HEK293T (cell line): ENCODE measurements around the gene CACNG8.

Experiments
- BHLHE40 ChIP-seq: fragments of 450-650 bp; IDR thresholded peaks from 2 replicates; pipeline ENCODE4 v1.6.1; 2016; ENCODE audit warnings: mild to moderate bottlenecking, moderate library complexity, borderline replicate concordance
- ELF4 ChIP-seq: fragments of 450-650 bp; IDR thresholded peaks from 2 replicates; pipeline ENCODE4 v1.6.1; 2017; ENCODE audit warnings: antibody characterized with exemption
- FOXA1 ChIP-seq: fragments of 450-650 bp; IDR thresholded peaks from 2 replicates; pipeline ENCODE4 v1.6.1; 2016; ENCODE audit warnings: mild to moderate bottlenecking
- FOXK2 ChIP-seq: fragments of 450-650 bp; IDR thresholded peaks from 2 replicates; pipeline ENCODE4 v1.6.1; 2016; ENCODE audit warnings: mild to moderate bottlenecking
- HDGF ChIP-seq: fragments of 450-650 bp; IDR thresholded peaks from 2 replicates; pipeline ENCODE4 v1.6.1; 2017; ENCODE audit warnings: antibody characterized with exemption, borderline replicate concordance
- LEF1 ChIP-seq: fragments of 450-650 bp; IDR thresholded peaks from 2 replicates; pipeline ENCODE4 v1.6.1; 2017; ENCODE audit warnings: mild to moderate bottlenecking, borderline replicate concordance
- PKNOX1 ChIP-seq: fragments of 450-650 bp; IDR thresholded peaks from 2 replicates; pipeline ENCODE4 v1.6.1; 2016
- SUZ12 ChIP-seq: fragments of 450-650 bp; IDR thresholded peaks from 2 replicates; pipeline ENCODE4 v1.6.1; 2016; ENCODE audit warnings: mild to moderate bottlenecking

GRCh38 chr19:53945441-53945840, 17.3 kb upstream of the CACNG8 start:
- TF ChIP-seq PKNOX1 (no peak), BHLHE40 (no peak), FOXK2 (no peak), FOXA1 (no peak), HDGF (no peak), ELF4 (no peak), SUZ12 (no peak), LEF1 (no peak)
